H9 (cell line): ENCODE measurements around the gene HRNR. TPM values are rescaled to one million over a fixed set of nuclear protein-coding genes. Genes with fewer than 3 reads are reported as not detected.

Source experiments
- DNase-seq: peaks from one replicate; pipeline ENCODE4 v3.0.0-alpha.2; 2017
- H2AFZ ChIP-seq: one replicate; pipeline ENCODE4 v1.6.1; 2013; ENCODE audit warnings: mild to moderate bottlenecking, low read length, control low read depth, moderate library complexity
- H2AK5ac ChIP-seq: 2 replicates; pipeline ENCODE4 v1.6.1; 2013; ENCODE audit warnings: low read length, control low read depth, mixed read lengths; ENCODE audit not compliant: insufficient read length
- H2BK120ac ChIP-seq: one replicate; pipeline ENCODE4 v1.6.1; 2013; ENCODE audit warnings: low read depth, mild to moderate bottlenecking, low read length, control low read depth, inconsistent platforms; ENCODE audit not compliant: poor library complexity, severe bottlenecking
- H2BK12ac ChIP-seq: 2 replicates; pipeline ENCODE4 v1.6.1; 2013; ENCODE audit warnings: low read length, control low read depth, mixed read lengths, low read depth; ENCODE audit not compliant: insufficient read length
- H2BK15ac ChIP-seq: 2 replicates; pipeline ENCODE4 v1.6.1; 2013; ENCODE audit warnings: low read depth, low read length, control low read depth
- H2BK20ac ChIP-seq: one replicate; pipeline ENCODE4 v1.6.1; 2013; ENCODE audit warnings: low read depth, mild to moderate bottlenecking, low read length, control low read depth, inconsistent platforms; ENCODE audit not compliant: poor library complexity, severe bottlenecking
- H2BK5ac ChIP-seq: 2 replicates; pipeline ENCODE4 v1.6.1; 2013; ENCODE audit warnings: low read length, control low read depth, mixed read lengths; ENCODE audit not compliant: insufficient read length
- H3K14ac ChIP-seq: 2 replicates; pipeline ENCODE4 v1.6.1; 2013; ENCODE audit warnings: low read length, control low read depth; ENCODE audit not compliant: insufficient read depth
- H3K18ac ChIP-seq: 2 replicates; pipeline ENCODE4 v1.6.1; 2013; ENCODE audit warnings: low read depth, mild to moderate bottlenecking, mixed read lengths, low read length, control low read depth; ENCODE audit not compliant: insufficient read length
- H3K23ac ChIP-seq: 2 replicates; pipeline ENCODE4 v1.6.1; 2013; ENCODE audit warnings: low read length, control low read depth, mixed read lengths, low read depth; ENCODE audit not compliant: insufficient read length
- H3K23me2 ChIP-seq: 2 replicates; pipeline ENCODE4 v1.6.1; 2013; ENCODE audit warnings: low read depth, mild to moderate bottlenecking, mixed read lengths, low read length, control low read depth; ENCODE audit not compliant: insufficient read length, poor library complexity, severe bottlenecking
- H3K27ac ChIP-seq: 2 replicates; pipeline ENCODE4 v1.5.1; 2013; ENCODE audit warnings: low read length, control low read depth, mixed read lengths, low read depth; ENCODE audit not compliant: insufficient read length
- H3K27me3 ChIP-seq: 2 replicates; pipeline ENCODE4 v1.6.1; 2013; ENCODE audit warnings: low read length, control low read depth, inconsistent platforms; ENCODE audit not compliant: insufficient read depth
- H3K4ac ChIP-seq: 2 replicates; pipeline ENCODE4 v1.6.1; 2013; ENCODE audit warnings: low read depth, mild to moderate bottlenecking, control low read depth, inconsistent platforms, low read length, moderate library complexity
- H3K4me1 ChIP-seq: 2 replicates; pipeline ENCODE4 v1.6.1; 2013; ENCODE audit warnings: low read length, control low read depth, inconsistent platforms; ENCODE audit not compliant: insufficient read depth
- H3K4me2 ChIP-seq: 2 replicates; pipeline ENCODE4 v1.6.1; 2013; ENCODE audit warnings: low read length, control low read depth, mixed read lengths; ENCODE audit not compliant: insufficient read length, insufficient read depth
- H3K56ac ChIP-seq: 2 replicates; pipeline ENCODE4 v1.6.1; 2013; ENCODE audit warnings: low read depth, mild to moderate bottlenecking, mixed read lengths, low read length, control low read depth; ENCODE audit not compliant: insufficient read length
- H3K79me1 ChIP-seq: 2 replicates; pipeline ENCODE4 v1.6.1; 2013; ENCODE audit warnings: low read depth, mild to moderate bottlenecking, moderate library complexity, low read length, control low read depth, inconsistent platforms; ENCODE audit not compliant: insufficient read depth, poor library complexity, severe bottlenecking
- H3K79me2 ChIP-seq: 2 replicates; pipeline ENCODE4 v1.6.1; 2013; ENCODE audit warnings: low read length, control low read depth, inconsistent platforms; ENCODE audit not compliant: insufficient read depth
- H3K9ac ChIP-seq: 2 replicates; pipeline ENCODE4 v1.6.1; 2013; ENCODE audit warnings: low read length, control low read depth, mixed read lengths; ENCODE audit not compliant: insufficient read length; ENCODE audit errors: extremely low read depth
- H3K9me3 ChIP-seq: one replicate; pipeline ENCODE4 v1.6.1; 2013; ENCODE audit warnings: low read depth, low read length, inconsistent platforms; ENCODE audit not compliant: control insufficient read depth
- H3T11ph ChIP-seq: one replicate; pipeline ENCODE4 v1.6.1; 2013; ENCODE audit warnings: mild to moderate bottlenecking, low read length, control low read depth, inconsistent platforms
- H4K20me1 ChIP-seq: one replicate; pipeline ENCODE4 v1.6.1; 2013; ENCODE audit not compliant: control insufficient read depth, insufficient read length, insufficient read depth
- H4K5ac ChIP-seq: 2 replicates; pipeline ENCODE4 v1.6.1; 2013; ENCODE audit warnings: low read depth, mild to moderate bottlenecking, mixed read lengths, low read length, control low read depth; ENCODE audit not compliant: insufficient read length
- H4K8ac ChIP-seq: replicated peaks from 2 replicates; pipeline ENCODE4 v1.6.1; 2013; ENCODE audit warnings: low read length, control low read depth, mixed read lengths, low read depth; ENCODE audit not compliant: insufficient read length
- H4K91ac ChIP-seq: 2 replicates; pipeline ENCODE4 v1.6.1; 2013; ENCODE audit warnings: low read depth, mild to moderate bottlenecking, moderate library complexity, mixed read lengths, low read length, control low read depth; ENCODE audit not compliant: insufficient read length
- H3K27ac Mint-ChIP-seq, 3 experiments: 2 replicates in 2 of 3; 3 replicates in 1 of 3; pipeline ENCODE4 v1.8.0; 2020 to 2021; ENCODE audit warnings: mixed read lengths in 3 of 3, mild to moderate bottlenecking in 1 of 3, moderate library complexity in 1 of 3
- H3K27me3 Mint-ChIP-seq: 2 replicates; pipeline ENCODE4 v1.8.0; 2021; ENCODE audit warnings: low read depth, mild to moderate bottlenecking, moderate library complexity, mixed read lengths
- H3K36me3 Mint-ChIP-seq, 3 experiments: 2 replicates in 2 of 3; 3 replicates in 1 of 3; pipeline ENCODE4 v1.8.0; 2020 to 2021; ENCODE audit warnings: low read depth in 3 of 3, mixed read lengths in 3 of 3; ENCODE audit not compliant: insufficient read depth in 1 of 3
- H3K4me1 Mint-ChIP-seq, 2 experiments: 2 replicates each; pipeline ENCODE4 v1.8.0; 2020; ENCODE audit warnings: mixed read lengths in 2 of 2
- H3K4me3 Mint-ChIP-seq, 2 experiments: 2 replicates in 1 of 2; 3 replicates in 1 of 2; pipeline ENCODE4 v1.8.0; 2020 to 2021; ENCODE audit warnings: mild to moderate bottlenecking in 2 of 2, mixed read lengths in 2 of 2, moderate library complexity in 1 of 2
- H3K9me3 Mint-ChIP-seq, 2 experiments: 2 replicates in 1 of 2; 3 replicates in 1 of 2; pipeline ENCODE4 v1.8.0; 2020; ENCODE audit warnings: mild to moderate bottlenecking in 2 of 2, mixed read lengths in 2 of 2, moderate library complexity in 1 of 2
- CTCF ChIP-seq: fragments of 200-600 bp; sonication (generic); conservative IDR thresholded peaks from 3 replicates; pipeline ENCODE4 v1.8.0; 2021; ENCODE audit warnings: antibody characterized with exemption, mild to moderate bottlenecking
- WGBS: extraction: QIAGEN DNeasy Blood & Tissue Kit; methylation state at CpG from one replicate; pipeline ENCODE4 v1.1.7; 2013; ENCODE audit warnings: missing lambda C conversion rate, low lambda C conversion rate, mixed read lengths; ENCODE audit not compliant: insufficient read length; ENCODE audit errors: extremely low coverage; 5-methylcytosine and 5-hydroxymethylcytosine counted together
- total RNA-seq: library from RNA; stranded (reverse); gene quantifications from 2 replicates; pipeline ENCODE4 v1.2.1, GENCODE V29; 2021

Gene HRNR
- total RNA-seq, 1 experiment from 2014 or later: not detected

- H3K27ac Mint-ChIP-seq: no peak overlapping the region
- Histone ChIP-seq H3K9ac (no peak overlapping the region), H3K14ac (no peak overlapping the region), H3K56ac (no peak overlapping the region), H4K20me1 (no peaks in the 10 kb centered on the region), H2BK12ac (no peak overlapping the region), H3K4me2 (no peak overlapping the region), H3K23ac (no peak overlapping the region), H3K4me1 (no peaks in the 10 kb centered on the region), H3K18ac (no peak overlapping the region), H3T11ph (no peak overlapping the region), H4K91ac (no peak overlapping the region), H2BK15ac (no peak overlapping the region), H3K79me2 (no peaks in the 10 kb centered on the region), H2AFZ (no peak overlapping the region), H2BK20ac (no peak overlapping the region), H3K27me3 (no peaks in the 10 kb centered on the region), H4K5ac (no peak overlapping the region), H3K23me2 (no peaks in the 10 kb centered on the region), H3K79me1 (no peaks in the 10 kb centered on the region), H2BK5ac (no peak overlapping the region), H4K8ac (no peak overlapping the region), H2AK5ac (no peak overlapping the region), H3K9me3 (peaks cover 92% of the 10 kb centered on the region), H3K4ac (no peak overlapping the region), H3K27ac (no peak overlapping the region), H2BK120ac (no peak overlapping the region)
- peaks cover 82 to 86% of the 10 kb centered on the region in 2 experiments for H3K9me3 Mint-ChIP-seq
- H3K4me3 Mint-ChIP-seq: no peak overlapping the region
- peaks cover 0 to 24% (median 5%) of the 10 kb centered on the region in 3 experiments; a peak in 5 of 7 replicates for H3K36me3 Mint-ChIP-seq
- no peaks in the 10 kb centered on the region; the same call in 1 of the 2 replicates for H3K27me3 Mint-ChIP-seq
- no CpG with 5 or more reads among the region's 2 CpGs for WGBS
- no peak for DNase-seq
- no peaks in the 10 kb centered on the region for H3K4me1 Mint-ChIP-seq
- TF ChIP-seq CTCF: no peak
Measured at GRCh38 chr1:152244576-152245273, 20.7 kb upstream of the HRNR start.
